ENCODE measurements around the gene RAVER1. TPM values are rescaled to one million over a fixed set of nuclear protein-coding genes. Genes with fewer than 3 reads are reported as not detected.

Gene RAVER1
- total and polyA plus RNA-seq, 2 of the 13 experiments (the other 11 are each of a cell fraction or from before 2014, with no cell fraction given), result 3.6 to 7.9 TPM

DNA sequence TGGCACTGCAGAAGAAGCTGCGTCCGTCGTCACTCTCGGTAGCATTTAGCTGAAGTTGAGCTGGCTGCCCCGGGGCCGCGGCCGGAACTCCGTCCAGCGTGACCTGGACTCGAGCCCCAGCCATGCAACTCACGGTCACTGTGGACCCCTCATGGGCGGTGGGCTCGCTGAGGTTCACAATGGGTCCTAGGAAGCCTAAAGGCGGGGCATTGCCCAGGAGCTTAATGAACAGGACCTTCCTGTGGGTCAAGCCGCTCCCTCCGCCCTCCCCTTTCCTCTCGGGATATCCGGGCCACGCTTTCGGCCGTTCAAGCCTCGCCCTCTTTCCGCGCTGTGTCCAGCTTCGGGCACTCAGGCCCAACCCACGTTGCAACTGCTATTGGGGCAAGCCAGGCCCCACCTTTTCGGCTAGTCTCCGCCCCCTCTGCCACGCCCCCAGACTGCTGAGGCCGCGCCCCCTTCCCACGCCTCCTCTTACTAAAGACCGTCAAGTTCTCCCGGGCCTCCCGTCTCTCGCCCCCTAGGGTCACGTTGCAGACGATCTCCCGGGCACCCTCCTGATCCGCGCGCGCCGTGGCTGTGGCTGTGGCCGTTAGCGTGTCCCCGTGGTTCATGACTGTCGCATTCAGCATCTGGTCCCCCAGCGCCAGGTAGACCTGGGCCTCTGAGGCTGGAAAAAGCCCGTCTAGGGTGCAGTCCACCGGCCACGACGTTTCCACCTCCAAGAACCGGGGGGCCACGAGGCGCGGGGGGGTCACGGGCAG lies 1.4 kb upstream of the RAVER1 start (continued):
- TF ChIP-seq, protein P1, sequence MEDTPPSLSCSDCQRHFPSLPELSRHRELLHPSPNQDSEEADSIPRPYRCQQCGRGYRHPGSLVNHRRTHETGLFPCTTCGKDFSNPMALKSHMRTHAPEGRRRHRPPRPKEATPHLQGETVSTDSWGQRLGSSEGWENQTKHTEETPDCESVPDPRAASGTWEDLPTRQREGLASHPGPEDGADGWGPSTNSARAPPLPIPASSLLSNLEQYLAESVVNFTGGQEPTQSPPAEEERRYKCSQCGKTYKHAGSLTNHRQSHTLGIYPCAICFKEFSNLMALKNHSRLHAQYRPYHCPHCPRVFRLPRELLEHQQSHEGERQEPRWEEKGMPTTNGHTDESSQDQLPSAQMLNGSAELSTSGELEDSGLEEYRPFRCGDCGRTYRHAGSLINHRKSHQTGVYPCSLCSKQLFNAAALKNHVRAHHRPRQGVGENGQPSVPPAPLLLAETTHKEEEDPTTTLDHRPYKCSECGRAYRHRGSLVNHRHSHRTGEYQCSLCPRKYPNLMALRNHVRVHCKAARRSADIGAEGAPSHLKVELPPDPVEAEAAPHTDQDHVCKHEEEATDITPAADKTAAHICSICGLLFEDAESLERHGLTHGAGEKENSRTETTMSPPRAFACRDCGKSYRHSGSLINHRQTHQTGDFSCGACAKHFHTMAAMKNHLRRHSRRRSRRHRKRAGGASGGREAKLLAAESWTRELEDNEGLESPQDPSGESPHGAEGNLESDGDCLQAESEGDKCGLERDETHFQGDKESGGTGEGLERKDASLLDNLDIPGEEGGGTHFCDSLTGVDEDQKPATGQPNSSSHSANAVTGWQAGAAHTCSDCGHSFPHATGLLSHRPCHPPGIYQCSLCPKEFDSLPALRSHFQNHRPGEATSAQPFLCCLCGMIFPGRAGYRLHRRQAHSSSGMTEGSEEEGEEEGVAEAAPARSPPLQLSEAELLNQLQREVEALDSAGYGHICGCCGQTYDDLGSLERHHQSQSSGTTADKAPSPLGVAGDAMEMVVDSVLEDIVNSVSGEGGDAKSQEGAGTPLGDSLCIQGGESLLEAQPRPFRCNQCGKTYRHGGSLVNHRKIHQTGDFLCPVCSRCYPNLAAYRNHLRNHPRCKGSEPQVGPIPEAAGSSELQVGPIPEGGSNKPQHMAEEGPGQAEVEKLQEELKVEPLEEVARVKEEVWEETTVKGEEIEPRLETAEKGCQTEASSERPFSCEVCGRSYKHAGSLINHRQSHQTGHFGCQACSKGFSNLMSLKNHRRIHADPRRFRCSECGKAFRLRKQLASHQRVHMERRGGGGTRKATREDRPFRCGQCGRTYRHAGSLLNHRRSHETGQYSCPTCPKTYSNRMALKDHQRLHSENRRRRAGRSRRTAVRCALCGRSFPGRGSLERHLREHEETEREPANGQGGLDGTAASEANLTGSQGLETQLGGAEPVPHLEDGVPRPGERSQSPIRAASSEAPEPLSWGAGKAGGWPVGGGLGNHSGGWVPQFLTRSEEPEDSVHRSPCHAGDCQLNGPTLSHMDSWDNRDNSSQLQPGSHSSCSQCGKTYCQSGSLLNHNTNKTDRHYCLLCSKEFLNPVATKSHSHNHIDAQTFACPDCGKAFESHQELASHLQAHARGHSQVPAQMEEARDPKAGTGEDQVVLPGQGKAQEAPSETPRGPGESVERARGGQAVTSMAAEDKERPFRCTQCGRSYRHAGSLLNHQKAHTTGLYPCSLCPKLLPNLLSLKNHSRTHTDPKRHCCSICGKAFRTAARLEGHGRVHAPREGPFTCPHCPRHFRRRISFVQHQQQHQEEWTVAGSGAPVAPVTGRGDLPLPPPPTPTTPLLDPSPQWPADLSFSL (CRISPR knock-in tag; IDR thresholded peaks at IDR 0.05), result no peak
- TF ChIP-seq U2AF2 (IDR thresholded peaks at IDR 0.05; ENCODE audit: low read depth, low read length) (no peak), MIXL1 (CRISPR knock-in tag; IDR thresholded peaks at IDR 0.05) (no peak), KLF9 (CRISPR knock-in tag; IDR thresholded peaks at IDR 0.05; ENCODE audit: low read depth) (0 out of 2 replicates have a peak, but pooled peaks have one; percentile 61), AHR (CRISPR knock-in tag; IDR thresholded peaks at IDR 0.05) (no peak), ZBTB7A (CRISPR knock-in tag; IDR thresholded peaks at IDR 0.05) (0 out of 2 replicates have a peak, but pooled peaks have one; percentile 29), POLR2G (IDR thresholded peaks at IDR 0.05; ENCODE audit: low read depth, low read length) (peak; percentile 74), KMT2B (CRISPR knock-in tag; IDR thresholded peaks at IDR 0.05) (no peak), CBX2 (IDR thresholded peaks at IDR 0.05; ENCODE audit: low read depth, low read length) (no peak), CBX2 (CRISPR knock-in tag; IDR thresholded peaks at IDR 0.05; ENCODE audit: low read depth) (no peak), MAFF (IDR thresholded peaks at IDR 0.05; ENCODE audit: low read depth, low read length) (no peak), RFX1 (IDR thresholded peaks at IDR 0.05) (no peak), PHF5A (CRISPR knock-in tag; IDR thresholded peaks at IDR 0.05; ENCODE audit: low read depth, unreplicated experiment) (no peak), SKI (IDR thresholded peaks at IDR 0.05; ENCODE audit: partially characterized antibody) (no peak), NR2F1 (CRISPR knock-in tag; IDR thresholded peaks at IDR 0.05) (no peak; a peak in 1 of 4 replicates), ZNF576 (CRISPR knock-in tag; IDR thresholded peaks at IDR 0.05) (no peak), SMARCC2 (IDR thresholded peaks at IDR 0.05) (no peak), HOXD1 (CRISPR knock-in tag; IDR thresholded peaks at IDR 0.05) (no peak), POLR2AphosphoS2 (IDR thresholded peaks at IDR 0.05; ENCODE audit: low read depth, low read length) (no peak), JDP2 (CRISPR knock-in tag; IDR thresholded peaks at IDR 0.05; ENCODE audit: borderline replicate concordance) (no peak), PCBP1 (IDR thresholded peaks at IDR 0.05; ENCODE audit: borderline replicate concordance, low read depth, low read length) (no peak), MEIS1 (CRISPR knock-in tag; IDR thresholded peaks at IDR 0.05; ENCODE audit: borderline replicate concordance) (no peak)
- TF ChIP-seq, protein P2, sequence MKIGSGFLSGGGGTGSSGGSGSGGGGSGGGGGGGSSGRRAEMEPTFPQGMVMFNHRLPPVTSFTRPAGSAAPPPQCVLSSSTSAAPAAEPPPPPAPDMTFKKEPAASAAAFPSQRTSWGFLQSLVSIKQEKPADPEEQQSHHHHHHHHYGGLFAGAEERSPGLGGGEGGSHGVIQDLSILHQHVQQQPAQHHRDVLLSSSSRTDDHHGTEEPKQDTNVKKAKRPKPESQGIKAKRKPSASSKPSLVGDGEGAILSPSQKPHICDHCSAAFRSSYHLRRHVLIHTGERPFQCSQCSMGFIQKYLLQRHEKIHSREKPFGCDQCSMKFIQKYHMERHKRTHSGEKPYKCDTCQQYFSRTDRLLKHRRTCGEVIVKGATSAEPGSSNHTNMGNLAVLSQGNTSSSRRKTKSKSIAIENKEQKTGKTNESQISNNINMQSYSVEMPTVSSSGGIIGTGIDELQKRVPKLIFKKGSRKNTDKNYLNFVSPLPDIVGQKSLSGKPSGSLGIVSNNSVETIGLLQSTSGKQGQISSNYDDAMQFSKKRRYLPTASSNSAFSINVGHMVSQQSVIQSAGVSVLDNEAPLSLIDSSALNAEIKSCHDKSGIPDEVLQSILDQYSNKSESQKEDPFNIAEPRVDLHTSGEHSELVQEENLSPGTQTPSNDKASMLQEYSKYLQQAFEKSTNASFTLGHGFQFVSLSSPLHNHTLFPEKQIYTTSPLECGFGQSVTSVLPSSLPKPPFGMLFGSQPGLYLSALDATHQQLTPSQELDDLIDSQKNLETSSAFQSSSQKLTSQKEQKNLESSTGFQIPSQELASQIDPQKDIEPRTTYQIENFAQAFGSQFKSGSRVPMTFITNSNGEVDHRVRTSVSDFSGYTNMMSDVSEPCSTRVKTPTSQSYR (CRISPR knock-in tag; IDR thresholded peaks at IDR 0.05; ENCODE audit: borderline replicate concordance), result no peak

Measured in HepG2 (cell line).